ENCODE data around the gene PCDH10. TPM values are rescaled to one million over a fixed set of nuclear protein-coding genes. Genes with fewer than 3 reads are reported as not detected.

Gene PCDH10
- total RNA-seq, 2 donors from 2014 or later = 0.26 to 0.33 TPM

- intact Hi-C loops (cut with DNase I) = no loop called here
Measured at GRCh38 chr4:133161570-133162295, 12.6 kb downstream of the PCDH10 start.

GRCh38 chr4:133162941-133163340 lies 13.8 kb downstream of the PCDH10 start:
- H3K4me3 ChIP-seq = no peak overlapping the region
- H3K36me3 ChIP-seq (replicated peaks in 1 of 2; ENCODE audit: insufficient read depth in 1 of 2, low read depth in 2 of 2) = no peaks in the 10 kb centered on the region
- 70 to 78% methylated on average over 8 of the region's 8 CpGs for WGBS, 2 donors
- H3K27me3 ChIP-seq = peaks cover 0 to 4% of the 10 kb centered on the region in 2 donors
- DNase-seq = no peak
- TF ChIP-seq CTCF (IDR thresholded peaks at IDR 0.05) (no peak), POLR2A (IDR thresholded peaks at IDR 0.05) (no peak)
- no peaks in the 10 kb centered on the region for H3K9me3 ChIP-seq
- no peak for ATAC-seq
- intact Hi-C loops (cut with DNase I) = no loop called here
- H3K4me1 ChIP-seq = no peaks in the 10 kb centered on the region
- H3K27ac ChIP-seq = no peak overlapping the region

More at GRCh38 chr4:133161570-133162295, 12.6 kb downstream of the PCDH10 start:
- H3K27ac ChIP-seq = no peak overlapping the region
- peaks cover 0 to 9% of the 10 kb centered on the region in 2 donors for H3K27me3 ChIP-seq
- H3K9me3 ChIP-seq = no peaks in the 10 kb centered on the region
- H3K36me3 ChIP-seq (replicated peaks in 1 of 2; ENCODE audit: insufficient read depth in 1 of 2, low read depth in 2 of 2) = no peaks in the 10 kb centered on the region
- H3K4me1 ChIP-seq = no peaks in the 10 kb centered on the region
- no peak overlapping the region for H3K4me3 ChIP-seq
- 48 to 59% methylated on average over 2 of the region's 2 CpGs for WGBS, 2 donors
- no peak for ATAC-seq
- no peak for DNase-seq
- TF ChIP-seq POLR2A (IDR thresholded peaks at IDR 0.05) (no peak), CTCF (IDR thresholded peaks at IDR 0.05) (no peak)

- DNase-seq (no peak), ATAC-seq (no peak)
- TF ChIP-seq CTCF (IDR thresholded peaks at IDR 0.05) (no peak), POLR2A (IDR thresholded peaks at IDR 0.05) (no peak)
- Histone ChIP-seq H3K36me3 (replicated peaks in 1 of 2; ENCODE audit: insufficient read depth in 1 of 2, low read depth in 2 of 2) (no peaks in the 10 kb centered on the region), H3K9me3 (no peaks in the 10 kb centered on the region), H3K27ac (no peak overlapping the region), H3K4me3 (no peak overlapping the region), H3K4me1 (no peaks in the 10 kb centered on the region), H3K27me3 (no peaks in the 10 kb centered on the region)
- WGBS, 2 donors = 62 to 85% methylated on average over 2 of the region's 2 CpGs
- intact Hi-C loops (cut with DNase I) = no loop called here
Measured at GRCh38 chr4:133178956-133179355, 29.9 kb downstream of the PCDH10 start.

- intact Hi-C loops (cut with DNase I) = no loop called here
- Histone ChIP-seq H3K36me3 (replicated peaks in 1 of 2; ENCODE audit: insufficient read depth in 1 of 2, low read depth in 2 of 2) (no peaks in the 10 kb centered on the region), H3K4me3 (no peak overlapping the region), H3K27me3 (no peaks in the 10 kb centered on the region), H3K9me3 (no peaks in the 10 kb centered on the region), H3K4me1 (no peaks in the 10 kb centered on the region), H3K27ac (no peak overlapping the region)
- DNase-seq (no peak), ATAC-seq (no peak)
- TF ChIP-seq POLR2A (IDR thresholded peaks at IDR 0.05) (no peak), CTCF (IDR thresholded peaks at IDR 0.05) (no peak)
Measured at GRCh38 chr4:133186210-133186609, 37.1 kb downstream of the PCDH10 start.

- Histone ChIP-seq H3K27ac (no peak overlapping the region), H3K9me3 (no peaks in the 10 kb centered on the region), H3K4me1 (no peaks in the 10 kb centered on the region), H3K27me3 (no peaks in the 10 kb centered on the region), H3K36me3 (replicated peaks in 1 of 2; ENCODE audit: insufficient read depth in 1 of 2, low read depth in 2 of 2) (no peaks in the 10 kb centered on the region), H3K4me3 (no peak overlapping the region)
- WGBS, 2 donors = 81 to 86% methylated on average over 5 of the region's 5 CpGs
- intact Hi-C loops (cut with DNase I) = no loop called here
- DNase-seq (no peak), ATAC-seq (no peak)
- no peak for TF ChIP-seq POLR2A (IDR thresholded peaks at IDR 0.05)
- TF ChIP-seq CTCF (IDR thresholded peaks at IDR 0.05) = no peak
Measured at GRCh38 chr4:133186845-133187244, 37.8 kb downstream of the PCDH10 start.

Data from body of pancreas (tissue), 4 donors.